ENCODE data around the gene PPP2R3B.
A peak's percentile ranks its signal among the peaks of the same experiment; 100 is the strongest.
"Not testable (repeated sequence)": the region's sequence is repeated elsewhere in the genome, so short reads cannot be mapped to it uniquely, and the experiment has no call there.

The PPP2R3B gene

DNA sequence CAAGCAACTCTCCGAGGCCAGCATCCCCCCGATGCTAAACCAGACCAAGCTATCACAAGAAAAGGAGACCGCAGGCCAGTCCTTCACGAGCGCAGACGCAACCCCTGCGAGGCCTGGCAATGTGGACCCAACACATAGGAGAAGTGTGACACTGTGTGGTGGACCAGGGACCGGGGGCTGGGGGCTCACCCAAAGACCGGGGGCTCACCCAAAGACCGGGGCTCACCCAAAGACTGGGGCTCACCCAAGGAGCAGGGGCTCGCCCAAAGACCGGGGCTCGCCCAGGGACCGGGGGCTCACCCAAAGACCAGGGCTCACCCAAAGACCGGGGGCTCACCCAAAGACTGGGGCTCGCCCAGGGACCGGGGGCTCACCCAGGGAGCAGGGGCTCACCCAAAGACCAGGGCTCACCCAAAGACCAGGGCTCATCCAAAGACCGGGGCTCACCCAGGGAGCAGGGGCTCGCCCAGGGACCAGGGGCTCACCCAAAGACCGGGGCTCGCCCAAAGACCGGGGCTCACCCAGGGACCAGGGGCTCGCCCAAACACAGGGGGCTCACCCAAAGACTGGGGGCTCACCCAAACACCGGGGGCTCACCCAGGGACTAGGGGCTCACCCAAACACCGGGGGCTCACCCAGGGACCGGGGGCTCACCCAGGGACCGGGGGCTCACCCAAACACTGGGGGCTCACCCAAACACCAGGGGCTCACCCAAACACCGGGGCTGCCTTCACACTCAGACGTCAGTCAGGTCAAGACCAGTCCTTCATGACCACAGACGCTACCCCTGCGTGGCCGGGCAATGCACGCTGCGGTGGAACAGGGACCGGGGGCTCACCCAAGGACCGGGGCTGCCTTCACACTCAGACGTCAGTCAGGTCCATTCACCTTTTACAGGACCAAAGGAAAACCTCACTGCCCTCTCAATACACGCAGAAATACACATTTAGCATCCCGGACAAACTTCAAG is 32.9 kb downstream of the PPP2R3B start:
- no peak for DNase-seq (ENCODE audit: low spot score)

- no peak for DNase-seq (ENCODE audit: low spot score)
These were observed 34.0 kb downstream of the PPP2R3B start for GRCh38 chrX:352582-353314.

GRCh38 chrX:352181-352580 is 34.5 kb downstream of the PPP2R3B start:
- no peak for DNase-seq (ENCODE audit: low spot score)

DNA sequence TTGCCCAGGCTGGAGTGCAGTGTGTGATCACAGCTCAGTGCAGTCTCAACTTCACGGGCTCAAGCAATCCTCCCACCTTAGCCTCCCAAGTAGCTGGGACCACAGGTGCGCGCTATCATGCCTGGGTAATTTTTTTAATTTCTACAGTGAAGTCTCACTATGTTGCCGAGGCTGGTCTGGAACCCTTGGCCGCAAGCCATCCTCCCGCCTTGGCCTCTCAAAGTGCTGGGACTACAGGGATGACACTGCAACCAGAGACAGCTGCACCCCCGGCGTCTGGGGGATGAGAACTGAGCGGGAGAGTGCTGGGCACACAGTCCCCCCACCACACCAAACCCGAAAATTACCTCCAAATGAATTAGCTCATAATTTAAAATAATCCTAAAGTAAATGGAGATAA is 35.0 kb downstream of the PPP2R3B start:
- DNase-seq (ENCODE audit: low spot score): no peak

GRCh38 chrX:351324-351641 is 35.4 kb downstream of the PPP2R3B start:
- not testable (repeated sequence) for DNase-seq (ENCODE audit: low spot score)

- DNase-seq (ENCODE audit: low spot score): no peak
These were observed 36.0 kb downstream of the PPP2R3B start for GRCh38 chrX:350534-351323.

DNA sequence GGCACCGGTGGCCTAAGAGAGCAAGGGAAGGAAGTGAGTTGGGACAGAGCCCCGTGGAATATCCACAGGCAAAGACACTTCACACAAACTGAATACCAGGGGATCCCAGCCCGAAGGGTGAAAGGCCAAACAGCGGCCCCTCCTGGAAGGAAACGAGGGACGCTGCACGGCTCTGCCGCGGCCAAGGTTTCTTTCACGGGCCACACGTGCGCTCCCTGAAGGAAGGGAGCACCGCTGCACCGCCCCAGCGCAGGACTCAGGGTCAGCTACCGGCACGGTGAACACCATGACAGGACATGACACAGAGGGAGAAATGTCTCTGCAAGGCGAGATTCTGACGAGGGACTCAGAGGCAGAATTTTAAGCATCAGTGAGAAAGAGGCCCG is 36.6 kb downstream of the PPP2R3B start:
- DNase-seq (ENCODE audit: low spot score): no peak

- no peak for DNase-seq (ENCODE audit: low spot score)
These were observed 37.0 kb downstream of the PPP2R3B start for GRCh38 chrX:349702-350101.

DNA sequence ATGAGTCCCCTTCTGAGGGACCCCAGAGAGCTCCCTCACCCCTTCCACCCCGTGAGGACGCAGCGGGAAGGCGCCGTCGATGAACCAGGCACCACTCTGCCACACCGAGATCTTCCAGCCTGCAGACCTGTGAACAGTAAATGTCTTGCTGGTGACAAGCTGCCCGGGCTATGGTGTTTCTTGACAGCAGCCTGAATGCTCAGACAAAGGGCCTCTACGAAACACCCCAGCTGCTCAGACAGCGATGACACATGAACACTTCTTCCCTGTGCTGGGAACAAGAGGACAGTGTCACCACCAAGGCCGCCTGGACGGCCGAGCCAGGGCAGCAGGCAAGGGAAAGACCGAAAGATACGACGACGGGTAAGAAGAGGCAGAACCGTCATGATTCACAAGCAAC is 37.5 kb downstream of the PPP2R3B start:
- DNase-seq (ENCODE audit: low spot score): no peak

GRCh38 chrX:348461-349117 is 38.1 kb downstream of the PPP2R3B start:
- DNase-seq (ENCODE audit: low spot score): peak; percentile 29

GRCh38 chrX:347351-348117 is 39.2 kb downstream of the PPP2R3B start:
- no peak for DNase-seq (ENCODE audit: low spot score)

DNA sequence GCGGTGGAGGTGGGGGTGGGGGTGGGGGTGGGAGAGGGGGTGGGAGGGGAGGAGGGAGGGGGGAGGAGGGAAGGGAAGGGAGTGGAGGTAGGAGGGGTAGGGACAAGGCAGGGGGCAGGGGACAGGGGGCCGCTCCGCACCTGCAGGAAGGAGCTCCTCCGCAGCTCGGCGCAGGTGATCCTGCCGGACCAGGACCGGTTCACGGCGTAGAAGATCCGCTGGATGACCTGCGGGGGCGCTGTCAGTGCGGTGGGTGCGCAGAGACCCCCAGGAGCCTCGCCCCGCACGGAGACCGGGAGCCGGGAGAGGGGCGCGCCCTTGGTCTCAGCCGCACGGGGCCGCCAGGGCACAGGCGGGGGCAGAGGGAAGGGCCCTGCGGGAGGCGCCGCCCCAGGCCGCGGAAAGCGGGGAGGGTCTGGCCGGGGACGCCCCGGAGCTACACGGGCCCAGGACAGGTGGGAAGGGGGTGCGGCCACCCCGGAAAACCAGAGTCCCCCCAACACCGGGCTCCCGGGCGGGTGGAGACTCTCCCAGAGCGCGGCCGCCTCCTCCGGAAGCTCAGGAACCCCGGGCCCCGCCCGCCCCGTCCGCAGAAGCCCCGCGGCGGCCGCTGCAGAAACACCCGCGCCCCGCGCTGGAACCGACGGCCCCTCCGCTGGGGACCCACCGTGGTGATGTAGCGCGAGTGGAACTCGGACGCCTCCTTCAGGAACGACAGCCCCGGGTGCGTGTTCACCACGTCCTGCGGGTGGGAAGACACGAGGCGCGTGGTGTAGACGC is 40.5 kb downstream of the PPP2R3B start:
- no peak for DNase-seq (ENCODE audit: low spot score)

DNA sequence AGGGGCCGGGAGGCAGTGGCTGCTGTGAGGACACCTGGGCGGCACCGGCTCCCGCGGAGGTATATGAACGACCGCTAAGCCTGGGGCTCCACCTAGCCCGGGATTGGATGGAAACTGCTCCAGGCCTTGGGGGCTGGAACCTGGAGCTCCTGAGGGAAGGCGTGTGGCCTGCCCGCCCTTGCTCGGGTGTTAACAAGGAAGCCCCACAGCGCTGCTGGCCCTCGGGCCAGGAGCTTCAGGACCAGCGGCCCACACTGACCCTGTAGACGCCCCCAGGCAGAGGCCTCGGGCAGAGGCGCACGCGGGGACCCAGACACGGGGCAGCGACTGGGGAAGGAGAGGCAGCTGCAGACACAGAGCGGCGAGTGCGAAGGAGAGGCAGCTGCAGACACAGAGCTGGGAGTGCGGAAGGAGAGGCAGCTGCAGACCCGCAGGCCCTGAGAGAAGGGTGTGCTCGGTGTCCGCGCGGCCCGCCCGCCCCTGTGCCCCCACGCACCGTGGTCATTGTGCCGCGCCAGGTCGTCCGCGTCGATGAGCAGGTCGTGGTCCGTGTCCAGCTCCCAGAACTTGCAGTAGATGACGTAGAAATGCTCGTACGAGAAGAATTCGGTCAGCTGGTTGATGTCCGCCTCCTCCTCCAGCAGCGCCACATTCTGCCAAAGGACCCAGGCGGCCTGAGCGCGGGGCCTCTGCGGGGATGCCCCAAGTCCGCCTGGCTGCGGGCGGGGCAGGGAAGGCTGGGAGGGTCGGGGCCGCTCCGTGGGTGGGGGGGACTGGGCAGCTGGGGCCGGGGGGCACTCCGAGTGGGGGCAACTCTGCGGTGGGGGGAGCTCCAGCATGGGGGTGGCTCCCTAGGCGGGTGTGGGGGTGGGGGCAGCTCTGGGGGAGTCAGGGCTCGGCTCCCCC is 41.4 kb downstream of the PPP2R3B start:
- DNase-seq (ENCODE audit: low spot score): no peak

DNA sequence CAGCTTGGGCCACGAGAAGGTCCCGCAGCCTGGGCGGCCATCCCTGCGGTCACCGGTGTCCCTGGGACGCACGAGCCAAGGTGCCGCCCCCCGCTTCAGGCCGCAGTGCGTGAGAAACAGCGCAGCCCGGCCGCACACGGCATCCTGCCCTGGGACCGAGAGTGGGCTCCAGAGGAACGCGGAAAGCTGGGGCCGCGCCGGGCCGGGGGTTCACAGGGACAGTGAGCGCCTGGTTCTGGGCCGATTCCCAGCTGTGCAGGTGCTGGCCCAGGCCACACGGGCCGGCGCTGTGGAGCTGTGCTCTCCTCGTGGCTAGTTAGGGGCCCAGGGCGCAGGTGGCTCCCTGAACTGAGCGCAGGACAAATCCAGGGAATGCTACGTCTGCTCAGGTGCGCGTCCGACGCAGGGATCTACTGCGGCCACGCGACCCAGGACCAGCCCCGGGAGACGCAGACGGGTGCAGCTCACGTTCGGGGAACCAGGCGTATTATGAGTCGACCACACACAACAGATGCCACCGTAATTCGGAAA is 42.3 kb downstream of the PPP2R3B start:
- DNase-seq (ENCODE audit: low spot score): no peak

DNA sequence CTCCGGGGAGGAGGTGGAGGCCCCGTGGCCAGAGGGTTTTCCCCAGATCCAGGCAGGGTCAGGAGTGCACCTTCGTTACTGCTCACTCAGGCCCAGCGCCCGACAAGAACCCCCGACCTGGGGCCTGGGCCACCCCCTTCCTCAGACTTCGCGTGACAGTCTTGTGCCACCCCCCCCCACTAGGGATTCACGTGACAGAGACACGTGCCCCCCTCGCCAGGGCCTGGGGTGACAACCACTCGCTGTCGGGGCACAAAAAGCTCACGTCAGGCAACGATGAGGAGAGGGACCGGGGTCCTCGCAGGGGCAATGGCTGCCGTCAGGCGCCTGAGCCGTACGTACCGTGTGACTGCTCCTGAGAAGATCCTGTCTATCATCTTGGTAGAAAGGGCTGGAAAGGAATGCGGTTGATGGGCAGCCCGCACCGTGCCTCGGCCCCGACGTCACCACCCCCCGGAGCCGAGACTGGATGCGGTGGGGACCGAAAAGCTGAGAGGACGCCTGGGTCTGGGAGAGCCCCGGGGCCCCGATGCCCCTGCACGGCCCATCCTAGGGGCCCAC is 45.1 kb downstream of the PPP2R3B start:
- no peak for DNase-seq (ENCODE audit: low spot score)

DNA sequence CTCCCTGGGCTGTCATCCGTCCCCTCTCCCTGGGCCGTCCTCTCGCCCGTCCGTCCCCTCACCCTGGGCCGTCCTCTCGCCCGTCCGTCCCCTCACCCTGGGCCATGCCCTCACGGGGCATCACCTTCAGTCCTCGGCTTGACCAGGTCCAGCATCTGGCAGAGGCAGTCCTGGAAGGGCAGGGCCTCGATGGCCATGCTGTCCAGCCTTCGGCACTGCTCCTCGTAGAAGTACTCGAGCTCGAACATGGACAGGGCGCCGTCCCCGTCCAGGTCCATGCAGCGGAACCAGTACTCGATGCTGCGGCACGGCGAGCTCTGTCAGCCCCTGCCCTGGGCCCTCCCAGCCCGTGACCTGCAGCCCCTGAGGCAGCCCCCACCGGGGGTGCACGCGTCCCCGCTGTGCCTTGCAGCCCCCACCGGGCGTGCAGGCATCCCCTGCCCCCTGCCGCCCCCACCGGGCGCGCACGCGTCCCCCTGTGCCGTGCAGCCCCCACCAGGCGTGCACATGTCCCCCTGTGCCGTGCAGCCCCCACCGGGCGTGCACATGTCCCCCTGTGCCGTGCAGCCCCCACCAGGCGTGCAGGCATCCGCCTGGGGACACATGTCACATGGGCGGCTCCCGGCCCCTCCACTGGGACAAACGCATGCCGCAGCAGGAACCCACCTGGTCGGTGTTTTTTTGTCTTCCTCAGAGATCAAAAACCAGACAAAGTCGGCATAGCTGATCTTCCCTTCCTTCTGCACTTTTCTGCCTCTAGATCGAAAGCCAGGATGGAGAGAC is 45.9 kb downstream of the PPP2R3B start:
- no peak for DNase-seq (ENCODE audit: low spot score)

- DNase-seq (ENCODE audit: low spot score): no peak
These were observed 46.6 kb downstream of the PPP2R3B start for GRCh38 chrX:340121-340520.

- DNase-seq (ENCODE audit: low spot score): no peak
These were observed 47.8 kb downstream of the PPP2R3B start for GRCh38 chrX:338836-339400.
